H1 (cell line): ENCODE results near the gene CYBA. TPM values are rescaled to one million over a fixed set of nuclear protein-coding genes. Genes with fewer than 3 reads are reported as not detected.

ENCODE experiments used
- CTCF ChIA-PET: fragments of 300-600 bp; sonication (Branson Sonifier 250); formaldehyde crosslinking; loops from one replicate; lab custom pipeline; 2021; ENCODE audit not compliant: partially characterized antibody; lab: Charles Lee
- POLR2A ChIA-PET: fragments of 300-600 bp; sonication (Branson Sonifier 250); formaldehyde crosslinking; loops from one replicate; lab custom pipeline; 2021; ENCODE audit warnings: inconsistent platforms; ENCODE audit not compliant: partially characterized antibody; lab: Charles Lee
- DNase-seq, 2 experiments: peaks; one replicate each; pipeline versions ENCODE4 v3.0.0 to v3.0.0-alpha.2; 2010 to 2022; ENCODE audit warnings: low spot score in 2 of 2, low read depth in 1 of 2, mixed read lengths in 1 of 2
- FAIRE-seq: peaks from 2 replicates; lab custom pipeline; 2011; peaks lifted over from hg19 to GRCh38; lab: Jason Lieb, UNC
- H2AFZ ChIP-seq: 2 replicates; pipeline ENCODE4 v1.8.1; 2012; ENCODE audit warnings: low read length, inconsistent platforms
- H2AK5ac ChIP-seq: 2 replicates; pipeline ENCODE4 v1.6.1; 2013; ENCODE audit warnings: low read depth, low read length
- H2BK120ac ChIP-seq: replicated peaks from 2 replicates; pipeline ENCODE3; 2013; ENCODE audit warnings: low read depth, low read length, inconsistent platforms
- H2BK12ac ChIP-seq: 2 replicates; pipeline ENCODE4 v1.6.1; 2013; ENCODE audit warnings: low read depth, low read length
- H2BK15ac ChIP-seq: 2 replicates; pipeline ENCODE4 v1.6.1; 2013; ENCODE audit warnings: low read length
- H2BK20ac ChIP-seq: 2 replicates; pipeline ENCODE4 v1.6.1; 2013; ENCODE audit warnings: low read length
- H2BK5ac ChIP-seq: 2 replicates; pipeline ENCODE4 v1.6.1; 2013; ENCODE audit warnings: low read depth, low read length
- H3K14ac ChIP-seq: 2 replicates; pipeline ENCODE4 v1.6.1; 2013; ENCODE audit warnings: inconsistent platforms; ENCODE audit not compliant: insufficient read length
- H3K18ac ChIP-seq: 2 replicates; pipeline ENCODE4 v1.6.1; 2013; ENCODE audit warnings: low read length; ENCODE audit errors: extremely low read depth
- H3K23ac ChIP-seq: 2 replicates; pipeline ENCODE4 v1.6.1; 2013; ENCODE audit warnings: inconsistent platforms; ENCODE audit not compliant: insufficient read length
- H3K23me2 ChIP-seq: 2 replicates; pipeline ENCODE4 v1.6.1; 2013; ENCODE audit warnings: low read depth, low read length
- H3K27ac ChIP-seq: 2 replicates; pipeline ENCODE4 v1.6.1; 2011; ENCODE audit warnings: low read depth, low read length, inconsistent platforms
- H3K27me3 ChIP-seq, 4 experiments: replicated peaks in 1 of 4; 1 replicate in 1 of 4; 2 replicates in 3 of 4; pipeline versions ENCODE4 v1.6.1 to v1.8.1; 2011 to 2013; ENCODE audit warnings: low read length in 3 of 4, mild to moderate bottlenecking in 3 of 4, inconsistent platforms in 2 of 4, mixed read lengths in 2 of 4, moderate library complexity in 1 of 4; ENCODE audit not compliant: control insufficient read depth in 3 of 4, insufficient read depth in 3 of 4; ENCODE audit errors: extremely low read depth in 1 of 4
- H3K36me3 ChIP-seq, 4 experiments: 2 replicates each; pipeline versions ENCODE4 v1.6.1 to v1.8.1; 2011 to 2013; ENCODE audit warnings: mild to moderate bottlenecking in 4 of 4, low read length in 3 of 4, moderate library complexity in 2 of 4, control low read depth in 1 of 4, inconsistent platforms in 1 of 4; ENCODE audit not compliant: insufficient read depth in 4 of 4, control insufficient read depth in 2 of 4
- H3K4ac ChIP-seq: replicated peaks from 2 replicates; pipeline ENCODE3; 2013; ENCODE audit warnings: low read length, low read depth, mixed read lengths, inconsistent platforms; ENCODE audit not compliant: insufficient read length
- H3K4me1 ChIP-seq, 4 experiments: replicated peaks in 1 of 4; 1 replicate in 1 of 4; 2 replicates in 3 of 4; pipeline versions ENCODE4 v1.6.1 to v1.8.1; 2011 to 2013; ENCODE audit warnings: low read length in 3 of 4, inconsistent platforms in 2 of 4, mixed read lengths in 1 of 4; ENCODE audit not compliant: insufficient read depth in 4 of 4, control insufficient read depth in 3 of 4
- H3K4me2 ChIP-seq, 2 experiments: 2 replicates each; pipeline versions ENCODE4 v1.6.1 to v1.8.1; 2011 to 2013; ENCODE audit warnings: low read depth in 2 of 2, low read length in 2 of 2, control low read depth in 1 of 2, inconsistent platforms in 1 of 2, mild to moderate bottlenecking in 1 of 2; ENCODE audit not compliant: insufficient read depth in 1 of 2
- H3K4me3 ChIP-seq, 4 experiments: fragments of 200-600, 300-600 bp in 1 of 4; sonication (generic), shearing (Covaris generic), sonication (Bioruptor Twin) in 1 of 4; 2 replicates each; pipeline versions ENCODE4 v1.5.1 to v1.8.1; 2011 to 2016; ENCODE audit warnings: low read length in 4 of 4, low read depth in 3 of 4, control low read depth in 2 of 4, inconsistent platforms in 2 of 4, mild to moderate bottlenecking in 2 of 4, mixed read lengths in 1 of 4, moderate library complexity in 1 of 4; ENCODE audit not compliant: insufficient read depth in 2 of 4; ENCODE audit errors: extremely low read depth in 1 of 4
- H3K56ac ChIP-seq: replicated peaks from 2 replicates; pipeline ENCODE3; 2013; ENCODE audit warnings: low read depth, mild to moderate bottlenecking, mixed read lengths, low read length, inconsistent platforms; ENCODE audit not compliant: insufficient read length
- H3K79me1 ChIP-seq: 2 replicates; pipeline ENCODE4 v1.6.1; 2013; ENCODE audit warnings: low read depth, low read length, control low read depth
- H3K79me2 ChIP-seq, 2 experiments: 2 replicates each; pipeline versions ENCODE4 v1.6.1 to v1.8.1; 2012 to 2013; ENCODE audit warnings: low read length in 2 of 2, mild to moderate bottlenecking in 2 of 2, inconsistent platforms in 1 of 2; ENCODE audit not compliant: insufficient read depth in 2 of 2, control insufficient read depth in 1 of 2
- H3K9ac ChIP-seq, 4 experiments: replicated peaks in 1 of 4; 1 replicate in 1 of 4; 2 replicates in 3 of 4; pipeline versions ENCODE4 v1.6.1 to v1.8.1; 2011 to 2013; ENCODE audit warnings: low read depth in 3 of 4, low read length in 3 of 4, control low read depth in 2 of 4, mild to moderate bottlenecking in 2 of 4, moderate library complexity in 2 of 4, inconsistent platforms in 1 of 4; ENCODE audit errors: extremely low read depth in 1 of 4
- H3K9me3 ChIP-seq, 2 experiments: 2 replicates each; pipeline versions ENCODE4 v1.6.1 to v1.8.1; 2012 to 2013; ENCODE audit warnings: mild to moderate bottlenecking in 2 of 2, moderate library complexity in 2 of 2, control low read depth in 1 of 2, inconsistent platforms in 1 of 2, low read depth in 1 of 2, low read length in 1 of 2, mixed read lengths in 1 of 2; ENCODE audit not compliant: insufficient read depth in 2 of 2
- H4K20me1 ChIP-seq, 2 experiments: replicated peaks in 1 of 2; 2 replicates each; pipeline versions ENCODE3 to v1.8.1; 2011 to 2013; ENCODE audit warnings: inconsistent platforms in 2 of 2, low read length in 2 of 2, mild to moderate bottlenecking in 1 of 2; ENCODE audit not compliant: insufficient read depth in 2 of 2, control insufficient read depth in 1 of 2
- H4K5ac ChIP-seq: 2 replicates; pipeline ENCODE4 v1.6.1; 2013; ENCODE audit warnings: low read length, low read depth, mixed read lengths, inconsistent platforms; ENCODE audit not compliant: insufficient read length
- H4K8ac ChIP-seq: 2 replicates; pipeline ENCODE4 v1.8.0; 2013; ENCODE audit warnings: mild to moderate bottlenecking, moderate library complexity, low read length, inconsistent platforms; ENCODE audit not compliant: insufficient read depth; ENCODE audit errors: extremely low read depth
- H4K91ac ChIP-seq: replicated peaks from 2 replicates; pipeline ENCODE3; 2013; ENCODE audit warnings: low read length, mixed read lengths, inconsistent platforms; ENCODE audit not compliant: insufficient read length
- ATF2 ChIP-seq: IDR thresholded peaks from 2 replicates; pipeline ENCODE4 v1.6.1; 2012; ENCODE audit warnings: low read length, inconsistent platforms
- CHD1 ChIP-seq: IDR thresholded peaks from 2 replicates; pipeline ENCODE4 v1.6.1; 2012; ENCODE audit warnings: low read depth, low read length, improper control_type of control experiment
- FOSL1 ChIP-seq: IDR thresholded peaks from 2 replicates; pipeline ENCODE4 v1.6.1; 2011; ENCODE audit warnings: mild to moderate bottlenecking, low read depth, low read length, moderate library complexity; ENCODE audit not compliant: insufficient read depth
- HDAC2 ChIP-seq, 2 experiments: fragments of 300-600 bp in 1 of 2; sonication (generic) in 1 of 2; IDR thresholded peaks; 2 replicates each; pipeline ENCODE4 v1.6.1; 2011 to 2012; ENCODE audit warnings: low read depth in 2 of 2, low read length in 2 of 2, mild to moderate bottlenecking in 2 of 2, moderate library complexity in 2 of 2, borderline replicate concordance in 1 of 2, inconsistent platforms in 1 of 2
- JUN ChIP-seq: IDR thresholded peaks from 2 replicates; pipeline ENCODE4 v1.6.1; 2011; ENCODE audit warnings: low read depth, mild to moderate bottlenecking, improper control_type of control experiment, low read length
- KDM4A ChIP-seq: IDR thresholded peaks from one replicate; pipeline ENCODE4 v1.7.1; 2012; ENCODE audit warnings: low read depth, mild to moderate bottlenecking, moderate library complexity, low read length, inconsistent platforms; ENCODE audit not compliant: severe bottlenecking
- MAFK ChIP-seq: IDR thresholded peaks from 2 replicates; pipeline ENCODE4 v1.6.1; 2012; ENCODE audit warnings: low read depth, mild to moderate bottlenecking, improper control_type of control experiment, low read length
- POLR2A ChIP-seq, 2 experiments: IDR thresholded peaks; 1 replicate in 1 of 2; 2 replicates in 1 of 2; pipeline ENCODE4 v1.6.1; 2011; ENCODE audit warnings: low read depth in 2 of 2, low read length in 2 of 2, mild to moderate bottlenecking in 2 of 2; ENCODE audit errors: control extremely low read depth in 1 of 2
- SAP30 ChIP-seq: fragments of 300-600 bp; sonication (generic); IDR thresholded peaks from 2 replicates; pipeline ENCODE4 v1.7.1; 2012; ENCODE audit warnings: low read length, moderate library complexity, mild to moderate bottlenecking, inconsistent platforms; ENCODE audit not compliant: insufficient read depth, insufficient replicate concordance
- SP1 ChIP-seq: IDR thresholded peaks from 2 replicates; pipeline ENCODE4 v1.6.1; 2011; ENCODE audit warnings: low read depth, low read length
- SP4 ChIP-seq: IDR thresholded peaks from 2 replicates; pipeline ENCODE4 v1.6.1; 2012; ENCODE audit warnings: low read length, inconsistent platforms
- TAF1 ChIP-seq: IDR thresholded peaks from 2 replicates; pipeline ENCODE4 v1.6.1; 2011; ENCODE audit warnings: mild to moderate bottlenecking, low read depth, low read length
- TEAD4 ChIP-seq: IDR thresholded peaks from 2 replicates; pipeline ENCODE4 v1.6.1; 2012; ENCODE audit warnings: low read depth, low read length, inconsistent platforms, mixed read lengths
- WGBS, 2 experiments: shearing (Covaris generic) in 1 of 2; methylation state at CpG; one replicate each; pipeline versions ENCODE4 v1.1.6 to v1.1.7; 2013 to 2015; ENCODE audit warnings: low lambda C conversion rate in 2 of 2, mixed read lengths in 2 of 2, inconsistent platforms in 1 of 2, low coverage in 1 of 2, missing lambda C conversion rate in 1 of 2; ENCODE audit not compliant: insufficient replicate concordance in 2 of 2, insufficient coverage in 1 of 2, insufficient read length in 1 of 2; ENCODE audit errors: extremely low coverage in 1 of 2, missing lambda C conversion rate in 1 of 2; 5-methylcytosine and 5-hydroxymethylcytosine counted together
- polyA plus RNA-seq, 7 experiments: library from polyadenylated mRNA; depleted of rRNA in 3 of 7; stranded (reverse) in 5 of 7; unstranded in 2 of 7; fragments of >200 nt in 5 of 7; fragments of 200-250 nt in 2 of 7; gene quantifications; 1 replicate in 5 of 7; 2 replicates in 1 of 7; 4 replicates in 1 of 7; pipeline versions ENCODE4 v1.2.1 to v1.2.3, GENCODE V29; 2011 to 2013; ENCODE audit warnings: missing spikeins in 2 of 7, mixed read lengths in 2 of 7
- total RNA-seq: library from RNA; stranded (reverse); fragmentation: NEBNext Ultra II Directional; extraction: Animal tissue kit (Norgen Biotek cat#: 25700); gene quantifications from 2 replicates; pipeline ENCODE4 v1.2.1, GENCODE V29; 2021

CYBA gene
- total and polyA plus RNA-seq, 2 of the 8 experiments (the other 6 are each of a cell fraction or from before 2014, with no cell fraction given) = 136 to 254 TPM

GRCh38 chr16:88593910-88594309 lies 56.9 kb downstream of the CYBA start:
- Histone ChIP-seq H4K20me1 (peaks cover 3 to 19% of the 10 kb centered on the region in 2 experiments), H3K27ac (no peak overlapping the region), H3K79me1 (no peaks in the 10 kb centered on the region), H3K79me2 (peaks cover 0 to 23% of the 10 kb centered on the region in 2 experiments; a peak in 2 of 4 replicates), H3K4me3 (no peak overlapping the region), H3K18ac (no peak overlapping the region), H2BK20ac (no peak overlapping the region), H3K27me3 (no peaks in the 10 kb centered on the region), H3K9ac (no peak overlapping the region), H4K8ac (no peak overlapping the region), H3K4me1 (no peaks in the 10 kb centered on the region), H2BK15ac (no peak overlapping the region), H3K4ac (no peak overlapping the region), H2AFZ (no peak overlapping the region), H2AK5ac (no peak overlapping the region), H2BK12ac (no peak overlapping the region), H3K23me2 (no peaks in the 10 kb centered on the region), H2BK5ac (no peak overlapping the region), H3K9me3 (no peaks in the 10 kb centered on the region), H4K5ac (no peak overlapping the region), H3K4me2 (no peak overlapping the region), H3K23ac (no peak overlapping the region), H3K56ac (no peak overlapping the region), H4K91ac (no peak overlapping the region), H3K36me3 (peaks cover 6 to 27% (median 20%) of the 10 kb centered on the region in 4 experiments; a peak in 6 of 8 replicates), H2BK120ac (no peak overlapping the region), H3K14ac (no peak overlapping the region)
- ChIA-PET POLR2A (no interaction called here), CTCF (interaction anchor here (0.7 to 2.0 kb wide), 8 partner anchors 9 to 156 kb away, joined by 3 to 10 read pairs (median 4); partner anchors contain the start of gene ZC3H18)
- no peak for DNase-seq
- 95% methylated on average over 6 of the region's 6 CpGs; no CpG with 5 or more reads in 1 of the 2 experiments for WGBS, 2 experiments
- no peak for FAIRE-seq
- TF ChIP-seq POLR2A (IDR thresholded peaks at IDR 0.05; ENCODE audit: control extremely low read depth in 1 of 2, low read depth in 2 of 2, low read length in 2 of 2) (no peak), MAFK (no peak), CHD1 (no peak), HDAC2 (IDR thresholded peaks at IDR 0.05; ENCODE audit: borderline replicate concordance in 1 of 2, low read depth in 2 of 2, low read length in 2 of 2) (no peak), FOSL1 (no peak), ATF2 (no peak), TAF1 (no peak), JUN (no peak), SP4 (no peak), KDM4A (no peak), SP1 (no peak), TEAD4 (no peak), SAP30 (no peak)
